Rectal smooth muscle tissue (tissue), 1 donor: ENCODE data around the gene HABP2.

Experiments used
- H3K27ac ChIP-seq: one replicate; pipeline ENCODE4 v1.7.0; 2013; ENCODE audit warnings: low read depth, low read length, inconsistent platforms
- H3K27me3 ChIP-seq: one replicate; pipeline ENCODE4 v1.7.0; 2013; ENCODE audit warnings: low read length; ENCODE audit not compliant: control insufficient read depth, insufficient read depth
- H3K36me3 ChIP-seq: one replicate; pipeline ENCODE4 v1.7.0; 2013; ENCODE audit warnings: low read length; ENCODE audit not compliant: control insufficient read depth, insufficient read depth
- H3K4me1 ChIP-seq: one replicate; pipeline ENCODE4 v1.7.0; 2013; ENCODE audit warnings: low read length; ENCODE audit not compliant: control insufficient read depth, insufficient read depth
- H3K4me3 ChIP-seq: one replicate; pipeline ENCODE4 v1.7.0; 2013; ENCODE audit warnings: low read length
- H3K9ac ChIP-seq: one replicate; pipeline ENCODE4 v1.7.0; 2013; ENCODE audit warnings: low read length

The HABP2 gene

DNA sequence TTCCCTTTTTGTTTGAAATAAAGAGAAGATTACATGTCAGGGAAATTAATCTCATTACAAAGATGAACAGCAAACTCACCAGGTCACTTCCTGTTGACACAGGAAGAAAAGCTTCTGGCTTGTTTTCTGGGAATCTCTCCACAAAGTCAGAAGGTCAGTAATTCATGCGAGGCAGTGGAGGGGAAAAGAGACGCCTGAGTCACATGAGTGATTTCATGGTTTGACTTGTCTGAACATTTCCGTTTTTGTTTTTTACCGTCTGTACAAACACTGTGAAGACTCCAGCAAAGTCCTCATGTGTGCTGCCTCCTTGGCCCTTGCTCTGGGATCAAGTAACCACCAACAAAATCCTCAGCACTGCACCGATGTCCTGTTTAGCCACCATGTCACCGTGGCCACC is 2.5 kb upstream of the HABP2 start:
- Histone ChIP-seq H3K27ac (no peak overlapping the region), H3K9ac (no peak overlapping the region), H3K4me1 (no peaks in the 10 kb centered on the region), H3K36me3 (no peaks in the 10 kb centered on the region), H3K27me3 (no peaks in the 10 kb centered on the region), H3K4me3 (no peak overlapping the region)

DNA sequence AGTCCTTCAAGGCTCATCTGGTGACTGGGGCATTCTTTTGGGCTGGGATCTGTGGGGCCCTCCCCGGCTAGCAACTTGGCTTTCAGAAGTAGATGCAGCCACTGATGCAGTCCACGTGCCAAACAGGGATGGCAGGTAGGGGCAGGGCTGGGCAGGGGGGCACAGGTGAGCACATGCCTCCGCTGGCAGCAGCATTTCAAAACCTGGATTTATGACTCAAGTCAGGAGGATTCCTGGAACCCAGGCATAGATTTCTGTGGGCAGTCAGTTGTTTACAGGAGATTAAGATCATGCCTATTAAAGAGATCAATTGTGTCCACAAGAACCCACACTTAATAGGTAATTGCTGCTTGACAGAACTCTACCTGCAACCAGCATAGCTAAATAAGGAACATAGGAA is 839 bp upstream of the HABP2 start:
- Histone ChIP-seq H3K4me3 (no peak overlapping the region), H3K4me1 (no peaks in the 10 kb centered on the region), H3K27ac (no peak overlapping the region), H3K36me3 (no peaks in the 10 kb centered on the region), H3K27me3 (no peaks in the 10 kb centered on the region), H3K9ac (no peak overlapping the region)

DNA sequence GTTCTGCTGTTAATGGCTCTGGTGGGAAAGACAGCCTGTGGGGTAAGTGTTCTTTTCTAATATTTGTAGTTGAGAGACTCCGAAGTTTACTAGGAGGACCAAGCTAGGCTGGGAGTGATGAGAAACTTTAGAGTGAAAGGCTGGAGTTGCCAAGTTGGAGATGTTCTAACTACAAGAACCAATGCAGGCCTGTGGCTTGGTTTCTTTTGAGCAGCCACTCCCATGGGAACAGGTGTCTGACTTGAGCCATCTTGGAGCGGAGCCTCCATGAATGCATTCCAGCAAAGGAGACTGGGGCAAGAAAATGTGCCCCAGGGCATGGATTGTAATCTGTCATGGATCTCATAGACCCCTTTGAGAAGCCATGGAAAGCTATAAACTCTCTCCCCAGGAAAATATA is 296 bp downstream of the HABP2 start:
- Histone ChIP-seq H3K4me1 (no peaks in the 10 kb centered on the region), H3K36me3 (no peaks in the 10 kb centered on the region), H3K27me3 (no peaks in the 10 kb centered on the region), H3K9ac (no peak overlapping the region), H3K4me3 (no peak overlapping the region), H3K27ac (no peak overlapping the region)

DNA sequence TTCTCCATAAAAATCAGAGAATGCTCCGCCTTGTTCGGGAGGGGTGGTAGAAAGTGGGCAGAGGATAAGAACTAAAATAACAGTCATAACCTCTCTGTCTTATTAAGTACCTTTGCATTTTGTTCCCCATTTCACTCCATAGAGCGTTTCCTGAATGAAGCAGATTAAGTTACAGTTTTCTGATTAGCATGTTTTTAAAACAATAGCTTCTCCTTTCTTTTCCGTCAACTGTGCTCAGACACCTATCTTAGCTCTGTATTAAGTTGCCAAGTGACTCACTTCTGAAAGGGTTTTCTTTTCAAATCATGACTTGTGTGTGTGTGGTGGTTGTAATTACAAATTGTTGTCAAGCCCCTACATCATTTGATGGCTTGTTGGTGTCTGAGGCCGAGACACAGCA is 1.4 kb downstream of the HABP2 start:
- Histone ChIP-seq H3K9ac (no peak overlapping the region), H3K27ac (no peak overlapping the region), H3K4me3 (no peak overlapping the region), H3K27me3 (no peaks in the 10 kb centered on the region), H3K36me3 (no peaks in the 10 kb centered on the region), H3K4me1 (no peaks in the 10 kb centered on the region)

DNA sequence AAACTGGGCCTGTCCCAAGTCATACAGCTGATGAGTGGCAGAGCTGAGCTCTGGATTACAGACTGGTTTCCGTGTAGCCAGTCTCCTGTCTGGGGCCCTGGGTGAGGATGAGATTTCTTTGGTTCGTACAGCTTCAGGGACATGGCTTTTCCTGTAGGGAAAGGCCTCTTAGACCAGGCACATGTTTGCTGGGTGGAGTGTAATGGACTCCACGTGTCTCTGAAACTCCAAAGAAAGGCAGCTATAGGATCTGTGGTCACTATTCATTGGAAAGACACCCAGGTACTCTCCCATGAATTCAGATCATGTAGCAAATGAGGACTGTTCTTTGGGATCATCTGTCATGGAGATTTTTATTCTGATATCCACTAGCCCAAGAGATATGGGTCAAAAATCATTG is 2.4 kb downstream of the HABP2 start:
- Histone ChIP-seq H3K27me3 (no peaks in the 10 kb centered on the region), H3K36me3 (no peaks in the 10 kb centered on the region), H3K27ac (no peak overlapping the region), H3K4me3 (no peak overlapping the region), H3K4me1 (no peaks in the 10 kb centered on the region), H3K9ac (no peak overlapping the region)

DNA sequence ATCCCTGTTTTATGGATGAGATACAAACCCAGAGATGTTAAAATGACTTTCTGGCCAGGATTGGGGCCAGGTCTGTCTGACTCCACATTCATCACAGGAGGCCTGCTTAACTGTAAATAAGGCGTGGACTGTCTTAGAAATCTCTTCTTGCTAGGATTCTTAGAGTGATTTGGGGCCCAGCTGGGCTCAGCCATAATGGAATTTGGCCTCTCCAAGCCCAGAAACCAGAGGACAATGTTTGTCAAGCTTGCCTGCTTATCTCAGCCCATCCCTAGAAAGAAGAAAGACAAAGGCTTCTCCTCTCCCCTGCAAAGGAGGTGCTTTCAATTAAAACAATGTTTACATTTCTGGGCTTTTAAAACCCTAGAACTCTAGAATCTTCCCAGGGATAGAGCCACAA is 2.9 kb downstream of the HABP2 start:
- Histone ChIP-seq H3K27ac (no peak overlapping the region), H3K4me3 (no peak overlapping the region), H3K4me1 (no peaks in the 10 kb centered on the region), H3K36me3 (no peaks in the 10 kb centered on the region), H3K9ac (no peak overlapping the region), H3K27me3 (no peaks in the 10 kb centered on the region)

DNA sequence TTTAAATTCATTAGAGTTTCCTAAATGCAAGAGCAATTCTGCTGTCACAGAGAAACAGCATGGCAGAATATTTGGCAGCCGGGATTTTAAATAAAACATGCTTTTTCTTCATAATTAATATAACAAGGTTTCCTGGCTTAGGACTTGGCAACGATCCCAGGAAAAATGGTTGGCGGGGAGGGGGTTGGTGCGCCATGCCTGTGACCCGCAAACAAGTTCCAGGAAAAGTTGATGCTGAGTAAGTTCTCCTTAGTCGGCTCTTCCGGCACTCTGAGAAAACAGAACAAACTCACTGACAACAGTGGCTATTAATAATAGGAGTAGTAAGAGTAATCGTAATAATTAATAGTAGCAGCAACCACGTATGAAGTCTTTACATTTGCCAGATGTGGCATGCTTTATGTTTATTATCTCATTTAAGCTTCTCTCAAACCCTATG is 4.6 kb downstream of the HABP2 start:
- Histone ChIP-seq H3K27ac (no peak overlapping the region), H3K4me3 (no peak overlapping the region), H3K36me3 (no peaks in the 10 kb centered on the region), H3K4me1 (no peaks in the 10 kb centered on the region), H3K9ac (no peak overlapping the region), H3K27me3 (no peaks in the 10 kb centered on the region)

DNA sequence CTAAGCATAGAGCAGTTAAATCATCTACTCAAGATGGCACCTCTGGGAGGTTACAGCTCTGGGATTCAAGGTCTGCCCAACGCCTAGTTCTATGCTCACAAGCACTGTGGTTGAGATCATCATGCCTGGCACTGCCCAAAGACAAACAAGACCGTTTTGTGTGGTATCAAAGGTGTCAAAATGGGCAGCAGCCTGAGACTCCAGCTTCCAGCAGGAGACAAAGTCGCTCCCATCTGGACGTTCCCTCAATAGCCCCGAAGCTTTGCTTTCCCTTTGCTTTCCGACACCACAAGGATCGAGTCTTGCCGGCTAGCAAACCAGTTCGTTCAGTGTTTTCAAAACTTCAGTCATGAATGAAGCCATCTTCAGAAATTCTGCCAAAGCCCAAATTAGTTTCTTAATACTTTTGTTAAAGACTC is 5.1 kb downstream of the HABP2 start:
- Histone ChIP-seq H3K4me3 (no peak overlapping the region), H3K27ac (no peak overlapping the region), H3K36me3 (no peaks in the 10 kb centered on the region), H3K4me1 (no peaks in the 10 kb centered on the region), H3K27me3 (no peaks in the 10 kb centered on the region), H3K9ac (no peak overlapping the region)

DNA sequence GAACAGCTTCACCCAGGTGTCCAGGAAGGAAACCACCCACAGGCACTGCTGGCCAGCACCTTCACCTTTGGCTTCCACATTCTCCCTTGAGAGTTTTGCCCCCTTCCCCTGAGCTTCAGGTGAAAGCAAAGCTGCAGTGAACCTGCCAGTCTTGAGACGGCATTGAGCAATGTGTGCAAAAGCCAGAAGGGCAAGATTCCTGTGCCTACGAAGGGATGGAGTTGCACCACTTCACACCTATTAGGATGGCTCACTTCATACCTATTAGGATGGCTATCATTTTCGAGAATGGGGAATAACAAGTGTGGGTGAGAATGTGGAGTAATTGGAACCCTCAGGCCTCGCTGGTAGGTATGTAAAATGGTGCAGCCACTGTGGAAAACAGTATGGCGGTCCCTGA is 7.2 kb downstream of the HABP2 start:
- H3K27me3 ChIP-seq = no peaks in the 10 kb centered on the region
- H3K4me1 ChIP-seq = no peaks in the 10 kb centered on the region
- H3K4me3 ChIP-seq = no peak overlapping the region
- no peak overlapping the region for H3K27ac ChIP-seq
- H3K36me3 ChIP-seq = no peaks in the 10 kb centered on the region
- no peak overlapping the region for H3K9ac ChIP-seq

DNA sequence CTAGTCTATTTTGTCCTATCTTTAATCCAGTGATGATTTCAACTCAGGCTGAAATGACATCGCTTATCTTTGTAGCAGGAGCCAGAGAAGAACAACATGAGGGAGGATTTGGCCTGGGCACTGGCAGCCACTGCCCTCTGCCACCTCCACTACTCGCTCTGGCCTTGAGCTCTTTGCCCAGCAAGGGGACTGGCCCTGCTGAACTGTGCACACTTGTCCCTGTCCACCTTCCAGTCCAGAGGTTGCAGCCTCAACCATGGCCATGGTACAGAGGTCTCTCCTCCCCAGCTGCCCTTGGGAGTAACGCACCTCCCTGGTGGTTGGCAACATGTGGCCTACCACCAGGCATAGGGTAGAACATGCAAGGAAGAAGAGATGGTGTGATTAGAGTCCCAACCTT is 8.4 kb downstream of the HABP2 start:
- Histone ChIP-seq H3K9ac (no peak overlapping the region), H3K4me1 (no peaks in the 10 kb centered on the region), H3K36me3 (no peaks in the 10 kb centered on the region), H3K4me3 (no peak overlapping the region), H3K27ac (peak overlapping the region; percentile 63), H3K27me3 (no peaks in the 10 kb centered on the region)

DNA sequence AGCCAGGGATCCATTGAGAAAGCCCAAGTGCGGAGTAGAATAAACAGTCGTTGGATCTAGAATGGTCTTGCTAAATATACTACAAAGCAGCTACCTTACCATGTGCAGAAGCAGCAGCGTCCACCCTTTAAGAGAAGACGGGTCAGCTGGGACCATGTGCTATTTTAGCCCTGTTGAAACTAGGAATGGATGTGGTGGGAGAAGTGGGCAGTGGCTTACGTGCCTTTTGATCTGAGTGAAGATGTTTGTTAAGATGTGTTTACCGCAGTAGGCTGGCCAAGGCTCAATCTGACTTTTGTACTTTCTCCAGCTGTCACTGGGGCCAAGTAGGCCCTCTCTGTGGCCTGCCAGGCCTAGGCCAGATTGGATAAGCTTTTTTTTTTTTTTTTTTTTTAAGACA is 9.2 kb downstream of the HABP2 start:
- H3K4me3 ChIP-seq = no peak overlapping the region

DNA sequence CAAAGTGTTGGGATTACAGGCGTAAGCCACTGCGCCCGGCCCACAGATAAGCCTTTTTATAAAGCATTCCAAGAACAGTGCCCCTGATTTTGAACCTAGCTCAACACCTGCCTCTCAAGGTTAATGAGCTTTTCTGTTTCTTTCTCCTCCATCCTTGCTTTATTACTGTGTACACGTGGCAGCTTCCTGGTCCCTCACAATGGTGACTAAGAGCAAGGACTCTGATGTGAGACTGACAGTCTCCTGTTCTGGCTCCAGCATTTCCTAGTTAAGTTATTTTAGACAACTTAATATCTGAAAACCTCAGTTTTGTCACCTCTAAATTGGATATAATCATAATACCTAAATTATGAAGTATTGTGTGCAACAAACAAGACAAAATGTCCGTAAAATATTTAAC is 9.9 kb downstream of the HABP2 start:
- no peaks in the 10 kb centered on the region for H3K36me3 ChIP-seq
- no peak overlapping the region for H3K4me3 ChIP-seq
- peak overlapping the region; percentile 22 for H3K27ac ChIP-seq
- H3K4me1 ChIP-seq = no peaks in the 10 kb centered on the region
- H3K27me3 ChIP-seq = no peaks in the 10 kb centered on the region
- no peak overlapping the region for H3K9ac ChIP-seq

More for the DNA sequence above, 9.2 kb downstream of the HABP2 start:
- Histone ChIP-seq H3K27me3 (no peaks in the 10 kb centered on the region), H3K36me3 (no peaks in the 10 kb centered on the region), H3K4me1 (no peaks in the 10 kb centered on the region), H3K9ac (no peak overlapping the region), H3K27ac (peak overlapping the region; percentile 6)

DNA sequence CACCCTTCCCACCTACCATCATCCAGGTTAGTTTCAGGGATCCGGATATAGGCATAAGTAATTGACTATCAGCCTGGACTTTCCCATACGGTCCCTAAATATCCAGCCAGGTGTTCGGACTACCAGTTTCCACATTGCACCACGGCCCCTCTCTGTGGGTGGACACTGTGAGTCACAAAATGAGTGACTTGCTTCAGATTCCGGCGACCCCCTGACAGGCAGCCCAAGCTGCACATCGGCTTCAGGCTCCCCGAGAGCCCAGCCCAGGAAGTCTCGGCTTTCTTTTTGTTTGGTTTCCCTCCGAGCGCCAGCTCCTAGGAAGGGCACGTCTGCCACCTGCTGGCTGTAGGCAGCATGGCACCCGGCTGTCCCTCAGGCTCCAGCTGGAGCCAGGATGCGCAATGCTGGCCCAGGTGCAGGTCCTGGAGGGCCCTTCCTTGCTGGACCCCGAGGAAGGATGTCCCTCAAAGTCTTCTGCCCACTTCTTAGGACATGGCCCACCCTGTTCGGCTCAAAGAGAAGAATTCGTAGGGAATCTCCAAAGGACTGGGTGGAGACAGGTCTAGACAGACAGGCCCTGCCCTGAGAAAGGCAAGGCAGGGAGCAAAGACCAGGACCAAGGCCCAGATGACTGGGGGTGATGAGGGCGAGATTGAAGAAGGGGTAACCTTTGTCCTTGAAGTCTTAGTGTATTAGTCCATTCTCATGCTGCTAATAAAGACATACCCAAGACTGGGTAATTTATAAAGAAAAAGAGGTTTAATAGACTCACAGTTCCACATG is 10.6 kb downstream of the HABP2 start:
- Histone ChIP-seq H3K36me3 (no peaks in the 10 kb centered on the region), H3K9ac (no peak overlapping the region), H3K4me3 (peak overlapping the region; percentile 62), H3K27me3 (no peaks in the 10 kb centered on the region), H3K27ac (no peak overlapping the region), H3K4me1 (no peaks in the 10 kb centered on the region)
